ENCODE data around the gene MORN5.

- no peak for TF ChIP-seq POLR2A (IDR thresholded peaks at IDR 0.05; ENCODE audit: low read depth, low read length)
- TF ChIP-seq POLR2AphosphoS5 (IDR thresholded peaks at IDR 0.05; ENCODE audit: low read depth, low read length): no peak
These were observed 18.0 kb upstream of the MORN5 start for GRCh38 chr9:122141671-122142070.

All from GM12891 (cell line).